Stomach (tissue), 9 donors: ENCODE measurements around the gene GAD1. TPM values are rescaled to one million over a fixed set of nuclear protein-coding genes. Genes with fewer than 3 reads are reported as not detected.

ENCODE experiments used
- DNase-seq, 2 donors: peaks; one replicate each; pipeline versions ENCODE4 v3.0.0 to v3.0.0-alpha.2; 2013 to 2019
- H3K27ac ChIP-seq, 5 donors: fragments of 200-600 bp in 4 of 5; sonication (generic) in 4 of 5; one replicate each; pipeline ENCODE4 v1.5.1; 2013 to 2019; ENCODE audit warnings: mild to moderate bottlenecking in 1 of 5, moderate library complexity in 1 of 5
- H3K27me3 ChIP-seq, 3 donors: fragments of 200-600 bp; sonication (generic); one replicate each; pipeline ENCODE4 v1.5.1; 2017 to 2019; ENCODE audit warnings: mixed run types in 1 of 3
- H3K36me3 ChIP-seq, 4 donors: fragments of 200-600 bp; sonication (generic); 1 replicate in 3 of 4; 2 replicates in 1 of 4; pipeline ENCODE4 v1.5.1; 2016 to 2019
- H3K4me1 ChIP-seq, 4 donors: fragments of 200-600 bp; sonication (generic); one replicate each; pipeline ENCODE4 v1.5.1; 2016 to 2019
- H3K4me3 ChIP-seq, 4 donors: fragments of 200-600 bp; sonication (generic) in 3 of 4; one replicate each; pipeline ENCODE4 v1.5.1; 2016 to 2019; ENCODE audit warnings: mild to moderate bottlenecking in 1 of 4
- H3K9me3 ChIP-seq, 4 donors: fragments of 200-600 bp; sonication (generic); one replicate each; pipeline ENCODE4 v1.5.1; 2016 to 2019
- CTCF ChIP-seq, 7 experiments: fragments of 450-650 bp in 4 of 7; fragments of 200-600 bp in 3 of 7; sonication (generic) in 3 of 7; IDR thresholded peaks; one replicate each; pipeline ENCODE4 v1.5.1; 2016 to 2019; ENCODE audit warnings: antibody characterized with exemption in 7 of 7, control low read depth in 2 of 7, mild to moderate bottlenecking in 1 of 7
- EP300 ChIP-seq: sonication (generic); formaldehyde crosslinking; IDR thresholded peaks from one replicate; pipeline ENCODE4 v1.6.1; 2017; ENCODE audit warnings: antibody characterized with exemption
- POLR2A ChIP-seq, 4 donors: fragments of 450-650 bp; IDR thresholded peaks; one replicate each; pipeline ENCODE4 v1.6.1; 2016; ENCODE audit warnings: antibody characterized with exemption in 4 of 4, control low read depth in 2 of 4, mild to moderate bottlenecking in 1 of 4, moderate library complexity in 1 of 4
- POLR2AphosphoS5 ChIP-seq, 3 donors: sonication (generic); formaldehyde crosslinking; IDR thresholded peaks; one replicate each; pipeline ENCODE4 v1.6.1; 2016; ENCODE audit warnings: antibody characterized with exemption in 3 of 3
- WGBS, 5 donors: extraction: QIAGEN DNeasy Blood & Tissue Kit in 3 of 5; methylation state at CpG; one replicate each; pipeline versions ENCODE4 v1.1.5 to v1.1.7; 2013 to 2018; 5-methylcytosine and 5-hydroxymethylcytosine counted together
- intact Hi-C: fragments of 100-400 bp; cut with DNase I; formaldehyde crosslinking; loops from one replicate; pipeline ENCODE4 v1.15.1; 2023; ENCODE audit warnings: low total_unique reads
- polyA plus RNA-seq, 3 donors: library from polyadenylated mRNA; stranded (reverse); fragments of 200-250 nt; gene quantifications; one replicate each; pipeline ENCODE4 v1.2.3, GENCODE V29; 2013
- total RNA-seq, 5 donors: library from RNA; depleted of rRNA; stranded (reverse); fragments of >200 nt; gene quantifications; one replicate each; pipeline versions ENCODE4 v1.1.0 to v1.2.3, GENCODE V29; 2014 to 2016
- donor health status: healthy with polysubstance abuse.
- donor health status: Bipolar disorder and iron deficiency.
- donor health status: healthy.

The GAD1 gene
- total and polyA plus RNA-seq, 8 donors, result 0.38 to 2.4 (median 0.81) TPM; not detected in 5

GRCh38 chr2:170886386-170886785, 69.7 kb downstream of the GAD1 start:
- Histone ChIP-seq H3K36me3 (no peaks in the 10 kb centered on the region), H3K27ac (no peak overlapping the region), H3K4me3 (no peak overlapping the region), H3K27me3 (no peaks in the 10 kb centered on the region), H3K4me1 (no peaks in the 10 kb centered on the region), H3K9me3 (no peaks in the 10 kb centered on the region)
- WGBS, 5 donors, result 91 to 100% (median 96%) methylated on average over 1 of the region's 1 CpG
- no peak for TF ChIP-seq POLR2A (IDR thresholded peaks at IDR 0.05)
- TF ChIP-seq EP300, result no peak
- no peak for TF ChIP-seq CTCF (IDR thresholded peaks at IDR 0.05)
- no peak for TF ChIP-seq POLR2AphosphoS5 (IDR thresholded peaks at IDR 0.05)
- DNase-seq, result no peak
- intact Hi-C loops, result no loop called here

GRCh38 chr2:170887496-170887895, 70.8 kb downstream of the GAD1 start:
- no peak for DNase-seq
- H3K4me3 ChIP-seq, result no peak overlapping the region
- H3K27me3 ChIP-seq, result no peaks in the 10 kb centered on the region
- no peaks in the 10 kb centered on the region for H3K9me3 ChIP-seq
- intact Hi-C loops, result no loop called here
- no peaks in the 10 kb centered on the region for H3K36me3 ChIP-seq
- no peak overlapping the region for H3K27ac ChIP-seq
- H3K4me1 ChIP-seq, result no peaks in the 10 kb centered on the region
- TF ChIP-seq POLR2AphosphoS5 (IDR thresholded peaks at IDR 0.05), result no peak
- no peak for TF ChIP-seq POLR2A (IDR thresholded peaks at IDR 0.05)
- no peak for TF ChIP-seq EP300
- TF ChIP-seq CTCF (IDR thresholded peaks at IDR 0.05), result no peak

GRCh38 chr2:170887896-170888295, 71.2 kb downstream of the GAD1 start:
- intact Hi-C loops, result no loop called here
- 58 to 79% (median 72%) methylated on average over 3 of the region's 3 CpGs for WGBS, 5 donors

GRCh38 chr2:170891893-170892292, 75.2 kb downstream of the GAD1 start:
- Histone ChIP-seq H3K36me3 (no peaks in the 10 kb centered on the region), H3K9me3 (no peaks in the 10 kb centered on the region), H3K27ac (no peak overlapping the region), H3K4me3 (no peak overlapping the region), H3K4me1 (peaks cover 0 to 4% (median 0%) of the 10 kb centered on the region in 4 donors), H3K27me3 (no peaks in the 10 kb centered on the region)
- WGBS, 5 donors, result 85 to 90% (median 88%) methylated on average over 4 of the region's 4 CpGs
- intact Hi-C loops, result no loop called here
- DNase-seq, result no peak
- TF ChIP-seq CTCF (IDR thresholded peaks at IDR 0.05) (no peak), POLR2A (IDR thresholded peaks at IDR 0.05) (no peak), POLR2AphosphoS5 (IDR thresholded peaks at IDR 0.05) (no peak), EP300 (no peak)

More at GRCh38 chr2:170887896-170888295, 71.2 kb downstream of the GAD1 start:
- TF ChIP-seq EP300 (no peak), POLR2AphosphoS5 (IDR thresholded peaks at IDR 0.05) (no peak), CTCF (IDR thresholded peaks at IDR 0.05) (no peak), POLR2A (IDR thresholded peaks at IDR 0.05) (no peak)
- Histone ChIP-seq H3K4me1 (no peaks in the 10 kb centered on the region), H3K9me3 (no peaks in the 10 kb centered on the region), H3K4me3 (no peak overlapping the region), H3K27ac (no peak overlapping the region), H3K36me3 (no peaks in the 10 kb centered on the region), H3K27me3 (no peaks in the 10 kb centered on the region)
- no peak for DNase-seq
